BLaER1 (cell line): ENCODE results near the gene SLC27A1.

Experiments
- H3K27ac ChIP-seq: shearing (Covaris generic); formaldehyde crosslinking; 2 replicates; pipeline ENCODE4 v1.8.1; 2022
- H3K27me3 ChIP-seq: shearing (Covaris generic); formaldehyde crosslinking; 2 replicates; pipeline ENCODE4 v1.8.1; 2022
- H3K36me3 ChIP-seq: shearing (Covaris generic); formaldehyde crosslinking; 2 replicates; pipeline ENCODE4 v1.8.1; 2022
- H3K4me1 ChIP-seq: shearing (Covaris generic); formaldehyde crosslinking; 2 replicates; pipeline ENCODE4 v1.8.1; 2022
- H3K4me2 ChIP-seq: shearing (Covaris generic); formaldehyde crosslinking; 2 replicates; pipeline ENCODE4 v1.8.1; 2022
- H3K4me3 ChIP-seq: shearing (Covaris generic); formaldehyde crosslinking; 2 replicates; pipeline ENCODE4 v1.8.1; 2022
- H3K9ac ChIP-seq: shearing (Covaris generic); formaldehyde crosslinking; 2 replicates; pipeline ENCODE4 v1.8.1; 2022
- H3K9me3 ChIP-seq: shearing (Covaris generic); formaldehyde crosslinking; 2 replicates; pipeline ENCODE4 v1.8.1; 2022
- H4K20me1 ChIP-seq: shearing (Covaris generic); formaldehyde crosslinking; 2 replicates; pipeline ENCODE4 v1.8.1; 2022
- Cebpa-rat ChIP-seq: shearing (Covaris generic); IDR thresholded peaks from 2 replicates; pipeline ENCODE4 v1.8.1; 2022

SLC27A1 gene

DNA sequence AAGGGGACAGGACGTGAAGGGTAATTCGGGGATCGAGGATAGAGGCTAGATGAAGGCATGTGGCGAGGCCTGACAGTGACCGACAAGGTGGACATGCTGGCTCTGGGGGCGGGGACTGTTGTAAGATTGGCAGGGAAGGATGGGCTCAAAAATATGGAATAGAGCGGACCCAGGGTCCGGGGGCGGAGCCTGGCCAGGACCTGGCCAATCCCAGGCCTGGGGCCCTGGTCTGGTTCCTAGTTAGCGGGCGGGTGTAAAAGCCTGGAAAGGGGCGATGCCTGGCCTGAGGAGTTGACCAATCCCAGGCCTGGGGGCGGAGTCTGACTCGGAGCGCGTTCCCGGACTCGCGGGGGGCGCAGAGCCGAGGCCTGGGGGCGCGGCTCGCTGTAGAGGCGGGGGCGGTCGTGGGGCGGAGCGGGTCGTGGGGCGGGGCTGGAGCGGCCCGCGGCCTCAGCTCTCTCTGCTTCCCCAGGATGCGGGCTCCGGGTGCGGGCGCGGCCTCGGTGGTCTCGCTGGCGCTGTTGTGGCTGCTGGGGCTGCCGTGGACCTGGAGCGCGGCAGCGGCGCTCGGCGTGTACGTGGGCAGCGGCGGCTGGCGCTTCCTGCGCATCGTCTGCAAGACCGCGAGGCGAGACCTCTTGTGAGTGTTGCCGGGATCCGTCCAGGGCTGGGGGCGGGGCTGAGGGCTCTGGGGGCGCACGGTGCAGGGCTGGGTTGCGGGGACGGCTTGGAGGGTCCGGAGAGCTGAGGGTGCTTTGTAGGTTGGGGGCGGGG, at the start of gene SLC27A1:
Gene SLC27A1, plus strand, starts transcription at position 457 of the 774 bp plus-strand sequence. Its CDS starts 17 bp downstream, at position 474.
- peak within 1 kb of the TSS; percentile 70 for H3K27ac ChIP-seq

DNA sequence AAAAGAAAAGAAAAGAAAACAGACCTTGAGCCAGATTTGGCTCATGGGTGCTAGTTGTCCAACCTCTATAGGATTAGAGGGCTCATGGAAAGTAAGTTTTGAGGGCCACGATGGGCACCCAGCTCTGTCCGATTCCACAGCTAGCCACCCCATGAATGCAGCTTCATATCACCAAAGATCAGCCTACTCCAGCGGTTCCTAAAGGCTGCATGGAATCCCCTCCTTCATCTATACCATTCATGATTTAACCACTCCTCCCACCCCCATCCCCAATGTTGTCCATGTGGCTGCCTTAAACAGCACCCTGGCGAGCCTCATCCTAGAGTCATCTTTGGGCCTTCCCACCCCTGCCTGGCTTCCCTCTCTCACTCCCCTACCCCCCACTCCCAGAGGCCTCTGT, 48.4 kb upstream of the SLC27A1 start:
- Histone ChIP-seq H3K4me3 (no peak overlapping the region), H3K9ac (no peak overlapping the region), H3K27me3 (no peaks in the 10 kb centered on the region), H4K20me1 (no peaks in the 10 kb centered on the region), H3K36me3 (peaks cover 19% of the 10 kb centered on the region), H3K4me1 (peaks cover 35% of the 10 kb centered on the region), H3K27ac (no peak overlapping the region), H3K4me2 (no peak overlapping the region), H3K9me3 (no peaks in the 10 kb centered on the region)
- no peak for TF ChIP-seq Cebpa-rat

More for the DNA sequence above, at the start of gene SLC27A1:
- TF ChIP-seq Cebpa-rat: no peak
- Histone ChIP-seq H3K4me1 (peaks cover 78% of the 10 kb centered on the region), H3K36me3 (no peaks in the 10 kb centered on the region), H3K27me3 (no peaks in the 10 kb centered on the region), H4K20me1 (peaks cover 5% of the 10 kb centered on the region; the same call in 1 of the 2 replicates), H3K4me3 (peak within 1 kb of the TSS; percentile 79), H3K9me3 (no peaks in the 10 kb centered on the region), H3K4me2 (peak within 1 kb of the TSS; percentile 98), H3K9ac (peak within 1 kb of the TSS; percentile 79)

DNA sequence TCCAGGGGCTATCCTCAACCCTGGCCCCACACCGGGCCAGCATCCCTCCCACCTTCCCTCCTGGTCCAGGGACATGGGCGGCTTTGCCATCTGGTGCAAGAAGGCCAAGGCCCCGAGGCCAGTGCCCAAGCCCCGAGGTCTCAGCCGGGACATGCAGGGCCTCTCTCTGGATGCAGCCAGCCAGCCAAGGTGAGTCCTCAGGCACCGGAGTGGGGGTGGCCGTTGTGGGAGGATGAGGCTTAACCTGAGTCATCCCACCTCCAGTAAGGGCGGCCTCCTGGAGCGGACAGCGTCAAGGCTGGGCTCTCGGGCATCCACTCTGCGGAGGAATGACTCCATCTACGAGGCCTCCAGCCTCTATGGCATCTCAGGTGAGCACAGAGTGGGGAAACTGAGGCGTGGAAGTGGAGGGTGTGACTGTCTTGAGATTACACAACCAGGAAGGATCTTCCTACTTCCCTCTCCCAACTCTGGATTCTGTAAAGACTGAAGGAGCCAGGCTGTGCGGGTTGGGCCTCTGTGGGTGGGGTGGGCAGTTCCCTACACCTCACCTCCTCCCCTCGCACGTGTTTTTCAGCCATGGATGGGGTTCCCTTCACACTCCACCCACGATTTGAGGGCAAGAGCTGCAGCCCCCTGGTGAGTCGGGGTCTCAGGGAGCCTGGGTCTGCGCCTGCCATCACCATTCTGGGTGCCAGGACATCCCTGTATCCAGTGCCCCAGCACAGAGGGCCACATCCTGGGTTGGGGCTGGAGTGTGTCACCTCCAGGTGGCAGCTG, 46.7 kb upstream of the SLC27A1 start:
- Histone ChIP-seq H3K4me2 (no peak overlapping the region), H3K9ac (no peak overlapping the region), H3K36me3 (peaks cover 19% of the 10 kb centered on the region)

DNA sequence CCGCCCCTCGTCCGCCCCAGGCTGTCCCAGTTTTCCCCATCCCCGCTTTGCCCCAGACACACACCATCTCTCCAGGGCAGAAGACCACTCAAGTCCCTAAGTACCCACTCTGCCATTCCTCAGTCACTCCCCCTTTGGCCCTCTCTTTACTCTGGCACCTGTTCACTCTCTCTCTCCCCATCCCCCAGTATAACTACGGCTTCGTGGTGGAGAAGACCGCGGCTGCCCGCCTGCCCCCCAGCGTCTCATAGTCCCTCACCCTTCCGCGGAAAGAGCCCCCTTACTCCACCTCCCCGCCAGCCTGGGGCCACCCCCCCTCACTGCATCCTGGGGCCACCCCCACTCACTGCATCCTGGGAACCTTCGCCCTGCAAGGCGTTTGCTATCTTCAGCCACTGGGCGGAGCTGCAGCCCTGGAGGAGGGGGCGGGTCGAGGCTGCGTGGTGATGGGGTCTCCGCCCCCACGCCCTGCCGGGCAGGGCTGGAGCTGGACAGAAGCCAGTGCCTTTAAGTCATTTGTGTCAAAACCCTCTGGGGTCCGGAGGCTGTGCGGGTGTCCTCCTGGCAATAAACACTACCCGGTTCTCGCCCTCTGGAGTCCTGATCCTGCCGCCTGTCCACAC, 45.5 kb upstream of the SLC27A1 start:
- Histone ChIP-seq H3K4me1 (peaks cover 34% of the 10 kb centered on the region), H3K27me3 (no peaks in the 10 kb centered on the region), H3K9me3 (no peaks in the 10 kb centered on the region), H4K20me1 (no peaks in the 10 kb centered on the region), H3K27ac (no peak overlapping the region), H3K4me2 (peak overlapping the region; percentile 66), H3K36me3 (peaks cover 19% of the 10 kb centered on the region), H3K9ac (no peak overlapping the region), H3K4me3 (peak overlapping the region; percentile 11; the same call in 1 of the 2 replicates)
- TF ChIP-seq Cebpa-rat: no peak

More for the DNA sequence above, 46.7 kb upstream of the SLC27A1 start:
- Histone ChIP-seq H3K27ac (no peak overlapping the region), H4K20me1 (no peaks in the 10 kb centered on the region), H3K4me3 (no peak overlapping the region), H3K9me3 (no peaks in the 10 kb centered on the region), H3K4me1 (peaks cover 34% of the 10 kb centered on the region), H3K27me3 (no peaks in the 10 kb centered on the region)
- TF ChIP-seq Cebpa-rat: no peak

DNA sequence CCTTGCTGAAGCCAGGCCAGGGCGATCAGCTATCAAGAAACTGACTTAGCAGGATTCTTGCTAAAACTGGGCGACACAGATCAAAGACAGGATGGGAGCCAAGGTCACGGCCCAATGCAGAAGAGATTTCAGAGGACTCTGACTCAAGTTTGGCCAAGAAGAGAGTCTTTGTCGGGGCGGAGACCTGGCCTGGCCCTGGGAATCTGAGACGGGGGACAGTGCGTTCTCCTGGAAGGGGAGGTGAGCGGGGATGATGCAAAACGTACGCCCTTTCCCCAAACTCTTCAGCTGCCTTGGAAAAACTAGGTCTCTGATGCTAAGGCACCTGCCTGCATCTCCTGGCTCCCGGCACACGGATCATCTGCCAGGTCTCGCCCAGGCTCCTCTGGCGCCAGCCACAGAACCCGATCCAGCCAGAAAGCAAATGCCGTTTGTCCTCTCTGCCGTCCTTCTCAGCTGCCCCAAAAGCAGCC, 40.6 kb upstream of the SLC27A1 start:
- Histone ChIP-seq H4K20me1 (no peaks in the 10 kb centered on the region), H3K27ac (0 out of 2 replicates have a peak overlapping the region, but pooled peaks have one; percentile 18), H3K9ac (no peak overlapping the region), H3K4me2 (0 out of 2 replicates have a peak overlapping the region, but pooled peaks have one; percentile 8), H3K4me1 (peaks cover 17% of the 10 kb centered on the region), H3K4me3 (no peak overlapping the region), H3K27me3 (no peaks in the 10 kb centered on the region), H3K9me3 (no peaks in the 10 kb centered on the region), H3K36me3 (peaks cover 14% of the 10 kb centered on the region; the same call in 1 of the 2 replicates)
- no peak for TF ChIP-seq Cebpa-rat

DNA sequence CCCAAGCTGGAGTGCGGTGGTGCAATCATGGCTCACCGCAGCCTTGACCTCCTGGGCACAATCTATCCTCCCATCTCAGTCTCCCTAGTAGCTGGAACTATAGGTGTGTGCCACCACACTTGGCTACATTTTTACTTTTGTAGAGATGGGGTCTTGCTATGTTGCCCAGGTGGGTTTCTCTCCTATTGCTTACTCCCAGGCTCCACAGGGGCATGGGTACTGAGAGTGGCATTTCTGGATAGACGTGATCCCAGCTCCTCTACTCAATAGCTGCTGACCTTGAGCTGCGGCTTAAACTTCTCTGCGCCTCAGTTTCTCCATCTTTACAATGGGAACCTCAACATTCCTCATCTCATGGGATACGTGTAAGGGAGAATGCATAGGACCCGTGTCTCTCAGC, 38.9 kb upstream of the SLC27A1 start:
- Histone ChIP-seq H3K27ac (no peak overlapping the region), H3K36me3 (peaks cover 32% of the 10 kb centered on the region), H4K20me1 (no peaks in the 10 kb centered on the region), H3K27me3 (no peaks in the 10 kb centered on the region), H3K9ac (no peak overlapping the region), H3K9me3 (peaks cover 6% of the 10 kb centered on the region), H3K4me1 (peaks cover 10% of the 10 kb centered on the region), H3K4me2 (no peak overlapping the region), H3K4me3 (no peak overlapping the region)
- TF ChIP-seq Cebpa-rat: no peak

DNA sequence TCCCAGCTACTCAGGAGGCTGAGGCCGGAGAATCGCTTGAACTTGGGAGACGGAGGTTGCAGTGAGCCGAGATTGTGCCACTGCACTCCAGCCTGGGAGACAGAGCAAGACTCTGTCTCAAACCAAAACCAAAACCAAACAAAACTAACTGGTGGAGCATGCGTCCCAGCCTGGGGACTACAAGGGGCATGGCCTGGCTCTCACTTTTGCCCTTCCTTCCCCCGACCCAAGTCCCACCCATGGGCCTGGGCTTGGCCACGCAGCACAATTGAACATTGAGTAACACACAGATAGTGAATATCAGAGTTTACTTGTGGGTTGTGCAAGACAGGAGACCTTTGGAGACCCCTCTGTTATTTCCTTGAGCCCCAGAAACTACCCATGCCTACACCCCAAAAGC, 35.1 kb upstream of the SLC27A1 start:
- no peak overlapping the region for H3K27ac ChIP-seq
- no peak overlapping the region for H3K4me2 ChIP-seq
- no peak overlapping the region for H3K4me3 ChIP-seq
- no peak for TF ChIP-seq Cebpa-rat
- H3K4me1 ChIP-seq: no peaks in the 10 kb centered on the region
- peaks cover 39% of the 10 kb centered on the region for H3K36me3 ChIP-seq
- no peaks in the 10 kb centered on the region for H3K27me3 ChIP-seq
- H3K9ac ChIP-seq: no peak overlapping the region
- no peaks in the 10 kb centered on the region for H4K20me1 ChIP-seq
- peaks cover 6% of the 10 kb centered on the region for H3K9me3 ChIP-seq

DNA sequence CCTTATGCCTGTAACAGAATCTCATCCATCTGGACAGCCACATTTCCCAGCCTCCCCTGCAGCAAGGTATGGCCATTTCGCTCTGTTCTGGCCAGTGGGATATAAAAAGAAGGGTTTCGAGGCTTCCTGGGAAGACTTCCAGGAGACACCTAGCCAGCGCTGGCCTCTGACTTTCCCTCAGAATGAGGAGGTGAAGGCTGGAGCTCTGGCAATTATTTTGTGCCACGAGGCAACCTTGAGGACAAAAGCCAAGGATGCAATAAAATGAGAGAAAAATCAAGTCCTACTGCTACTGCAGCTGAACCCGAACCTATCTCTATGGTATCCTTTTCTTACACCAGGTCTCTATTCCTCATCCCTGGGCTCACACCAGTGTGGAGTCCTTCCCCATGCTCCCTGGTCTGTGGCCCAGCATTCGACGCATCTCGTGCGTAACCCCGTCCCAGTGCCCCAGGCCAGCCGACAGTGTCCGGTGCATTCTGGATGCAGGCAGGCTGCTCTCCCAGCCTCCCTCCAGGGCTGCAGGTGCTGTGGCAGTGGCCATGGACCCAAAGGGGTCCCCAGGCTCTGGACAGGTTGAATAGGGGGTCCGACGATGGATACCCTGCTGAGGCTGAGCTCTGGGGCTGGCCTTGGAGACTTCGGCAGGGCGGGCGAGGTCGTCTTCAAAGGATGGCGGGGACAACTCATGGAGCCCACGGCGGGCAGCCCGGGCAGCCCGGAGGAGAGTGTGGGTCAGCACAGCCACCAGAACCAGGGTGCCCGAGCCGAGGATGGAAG, 34.0 kb upstream of the SLC27A1 start:
- H3K27ac ChIP-seq: no peak overlapping the region
- H3K9ac ChIP-seq: no peak overlapping the region
- H3K36me3 ChIP-seq: peaks cover 39% of the 10 kb centered on the region
- no peaks in the 10 kb centered on the region for H4K20me1 ChIP-seq
- H3K4me2 ChIP-seq: no peak overlapping the region
- H3K27me3 ChIP-seq: no peaks in the 10 kb centered on the region
- no peak overlapping the region for H3K4me3 ChIP-seq
- H3K4me1 ChIP-seq: no peaks in the 10 kb centered on the region
- no peak for TF ChIP-seq Cebpa-rat
- peaks cover 6% of the 10 kb centered on the region for H3K9me3 ChIP-seq

DNA sequence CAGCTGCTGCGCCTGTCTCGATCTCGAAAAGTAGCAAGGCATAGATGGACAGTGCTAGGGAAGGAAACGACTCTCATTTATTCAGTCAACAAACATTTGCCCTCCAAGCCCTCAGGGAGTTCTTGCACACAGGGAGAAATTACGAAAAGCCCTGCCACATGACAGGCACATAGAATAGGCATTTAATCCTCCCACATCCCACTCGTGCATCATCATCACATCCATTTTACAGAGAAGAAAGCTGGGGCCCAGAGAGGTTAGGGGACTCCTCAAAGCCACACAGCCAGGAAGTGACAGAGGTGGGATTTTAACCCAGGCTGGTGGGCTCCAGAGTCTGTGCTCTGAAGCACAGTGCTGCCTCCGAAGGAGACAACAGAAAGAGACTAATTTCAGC, 33.5 kb upstream of the SLC27A1 start:
- no peak for TF ChIP-seq Cebpa-rat

More for the DNA sequence above, 33.5 kb upstream of the SLC27A1 start:
- Histone ChIP-seq H3K36me3 (peaks cover 44% of the 10 kb centered on the region), H4K20me1 (no peaks in the 10 kb centered on the region), H3K9ac (no peak overlapping the region), H3K4me3 (no peak overlapping the region), H3K4me1 (no peaks in the 10 kb centered on the region), H3K27ac (no peak overlapping the region), H3K4me2 (no peak overlapping the region), H3K27me3 (no peaks in the 10 kb centered on the region), H3K9me3 (peaks cover 6% of the 10 kb centered on the region)
